H1 (cell line): ENCODE results near the gene MTCH1.

Experiments
- ATF2 ChIP-seq: IDR thresholded peaks from 2 replicates; pipeline ENCODE4 v1.6.1; 2012; ENCODE audit warnings: low read length, inconsistent platforms
- ATF3 ChIP-seq: IDR thresholded peaks from 2 replicates; pipeline ENCODE4 v1.6.1; 2011; ENCODE audit warnings: low read depth, mild to moderate bottlenecking, low read length; ENCODE audit not compliant: insufficient read depth
- BACH1 ChIP-seq: IDR thresholded peaks from 2 replicates; pipeline ENCODE4 v1.6.1; 2012; ENCODE audit warnings: low read length, improper control_type of control experiment
- CEBPB ChIP-seq: IDR thresholded peaks from 2 replicates; pipeline ENCODE4 v1.6.1; 2012; ENCODE audit warnings: low read depth, low read length
- CTCF ChIP-seq, 3 experiments: IDR thresholded peaks; 1 replicate in 2 of 3; 2 replicates in 1 of 3; pipeline versions ENCODE4 v1.5.1 to v1.6.1; 2011; ENCODE audit warnings: low read length in 3 of 3, mild to moderate bottlenecking in 3 of 3, inconsistent platforms in 2 of 3, low read depth in 1 of 3, moderate library complexity in 1 of 3; ENCODE audit not compliant: insufficient read depth in 1 of 3; ENCODE audit errors: control extremely low read depth in 1 of 3
- MAFK ChIP-seq: IDR thresholded peaks from 2 replicates; pipeline ENCODE4 v1.6.1; 2012; ENCODE audit warnings: low read depth, mild to moderate bottlenecking, improper control_type of control experiment, low read length
- POLR2A ChIP-seq, 2 experiments: IDR thresholded peaks; 1 replicate in 1 of 2; 2 replicates in 1 of 2; pipeline ENCODE4 v1.6.1; 2011; ENCODE audit warnings: low read depth in 2 of 2, low read length in 2 of 2, mild to moderate bottlenecking in 2 of 2; ENCODE audit errors: control extremely low read depth in 1 of 2
- POLR2AphosphoS5 ChIP-seq: IDR thresholded peaks from 2 replicates; pipeline ENCODE4 v1.6.1; 2011; ENCODE audit warnings: low read depth, low read length
- RAD21 ChIP-seq, 2 experiments: IDR thresholded peaks in 1 of 2; conservative IDR thresholded peaks in 1 of 2; 2 replicates each; pipeline ENCODE4 v1.6.1; 2011; ENCODE audit warnings: low read depth in 2 of 2, low read length in 2 of 2, improper control_type of control experiment in 1 of 2, inconsistent platforms in 1 of 2, mild to moderate bottlenecking in 1 of 2, moderate library complexity in 1 of 2
- TAF1 ChIP-seq: IDR thresholded peaks from 2 replicates; pipeline ENCODE4 v1.6.1; 2011; ENCODE audit warnings: mild to moderate bottlenecking, low read depth, low read length

- TF ChIP-seq CTCF (IDR thresholded peaks at IDR 0.05; ENCODE audit: control extremely low read depth in 1 of 3, insufficient read depth in 1 of 3, low read depth in 1 of 3, low read length in 3 of 3) (no peak), CEBPB (no peak), ATF2 (no peak), TAF1 (no peak), RAD21 (IDR thresholded peaks at IDR 0.05 in 1 of 2, conservative IDR thresholded peaks at IDR 0.05 in 1 of 2; ENCODE audit: low read depth in 2 of 2, low read length in 2 of 2) (no peak), BACH1 (no peak), MAFK (no peak), POLR2AphosphoS5 (no peak), ATF3 (no peak), POLR2A (IDR thresholded peaks at IDR 0.05; ENCODE audit: control extremely low read depth in 1 of 2, low read depth in 2 of 2, low read length in 2 of 2) (no peak)
Measured at GRCh38 chr6:36945301-36945700, 40.7 kb downstream of the MTCH1 start.
